ENCODE results near the gene KRTAP5-3. TPM values are rescaled to one million over a fixed set of nuclear protein-coding genes. Genes with fewer than 3 reads are reported as not detected.

KRTAP5-3 gene
- polyA plus RNA-seq, 2 of the 4 experiments (the other 2 are of a cell fraction): not detected

GRCh38 chr11:1645357-1645821, 37.1 kb upstream of the KRTAP5-3 start:
- DNase-seq (ENCODE audit: low read depth in 1 of 2, low spot score in 1 of 2) (no peak), FAIRE-seq (no peak), ATAC-seq (no peak)
- H3K27ac ChIP-seq: no peak overlapping the region
- no peaks in the 10 kb centered on the region for H3K4me1 ChIP-seq
- POLR2A ChIA-PET: no interaction called here
- H3K4me3 ChIP-seq: no peak overlapping the region
- no peak for TF ChIP-seq KDM1A (IDR thresholded peaks at IDR 0.05; ENCODE audit: low read depth)
- WGBS (ENCODE audit: missing lambda C conversion rate): 52% methylated on average over 12 of the region's 12 CpGs
- CTCF ChIA-PET: interaction anchor here (0.6 to 12.2 kb wide), 6 partner anchors 12 to 347 kb away, joined by 3 to 147 read pairs (median 4); no protein-coding TSS in a partner anchor
- no peaks in the 10 kb centered on the region for H3K9me3 ChIP-seq
- no peak overlapping the region for H3K4me2 ChIP-seq

- TF ChIP-seq E2F6 (IDR thresholded peaks at IDR 0.05; ENCODE audit: borderline replicate concordance, low read depth) (no peak), HEYL (CRISPR knock-in tag; IDR thresholded peaks at IDR 0.05) (no peak), REST (IDR thresholded peaks at IDR 0.05) (no peak), FOXS1 (CRISPR knock-in tag; IDR thresholded peaks at IDR 0.05) (no peak), RCOR1 (IDR thresholded peaks at IDR 0.05; ENCODE audit: low read depth, low read length) (no peak)
- TF ChIP-seq, protein P1, sequence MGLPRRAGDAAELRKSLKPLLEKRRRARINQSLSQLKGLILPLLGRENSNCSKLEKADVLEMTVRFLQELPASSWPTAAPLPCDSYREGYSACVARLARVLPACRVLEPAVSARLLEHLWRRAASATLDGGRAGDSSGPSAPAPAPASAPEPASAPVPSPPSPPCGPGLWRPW (IDR thresholded peaks at IDR 0.05): no peak
- FAIRE-seq: no peak
- Histone ChIP-seq H3K4me3 (no peak overlapping the region), H3K4me1 (no peaks in the 10 kb centered on the region), H3K9me3 (no peaks in the 10 kb centered on the region), H3K4me2 (no peak overlapping the region), H3K27ac (no peak overlapping the region)
- DNase-seq (ENCODE audit: low read depth in 1 of 2, low spot score in 1 of 2): no peak
- WGBS (ENCODE audit: missing lambda C conversion rate): 21% methylated on average over 18 of the region's 20 CpGs
- ChIA-PET POLR2A (no interaction called here), CTCF (interaction anchor here (0.8 to 12.2 kb wide), 6 partner anchors 8 to 507 kb away, joined by 3 to 147 read pairs (median 4); partner anchors contain the start of gene KRTAP5-5)
- 0 out of 6 replicates have a peak, but pooled peaks of 1 of the 2 experiments have one; percentile 14 for ATAC-seq
These were observed 36.5 kb upstream of the KRTAP5-3 start for GRCh38 chr11:1644601-1645356.

- H3K4me1 ChIP-seq: no peaks in the 10 kb centered on the region
- no peak for FAIRE-seq
- CTCF ChIA-PET: interaction anchor here (1.1 to 3.4 kb wide), 7 partner anchors 10 to 513 kb away, joined by 4 to 18 read pairs (median 6); no protein-coding TSS in a partner anchor
- DNase-seq (ENCODE audit: low read depth in 1 of 2, low spot score in 1 of 2): no peak
- 73% methylated on average over 14 of the region's 20 CpGs for WGBS (ENCODE audit: missing lambda C conversion rate)
- ATAC-seq: no peak
- H3K4me3 ChIP-seq: no peak overlapping the region
- H3K27ac ChIP-seq: no peak overlapping the region
- no peak overlapping the region for H3K4me2 ChIP-seq
- no peaks in the 10 kb centered on the region for H3K9me3 ChIP-seq
- POLR2A ChIA-PET: interaction anchor here (0.6 kb wide), 1 partner anchor 1350 kb away, joined by 13 read pairs; no protein-coding TSS in a partner anchor
- no peak for TF ChIP-seq FOXS1 (CRISPR knock-in tag; IDR thresholded peaks at IDR 0.05)
- no peak for TF ChIP-seq HOXA7 (CRISPR knock-in tag; IDR thresholded peaks at IDR 0.05)
- TF ChIP-seq, protein P2, sequence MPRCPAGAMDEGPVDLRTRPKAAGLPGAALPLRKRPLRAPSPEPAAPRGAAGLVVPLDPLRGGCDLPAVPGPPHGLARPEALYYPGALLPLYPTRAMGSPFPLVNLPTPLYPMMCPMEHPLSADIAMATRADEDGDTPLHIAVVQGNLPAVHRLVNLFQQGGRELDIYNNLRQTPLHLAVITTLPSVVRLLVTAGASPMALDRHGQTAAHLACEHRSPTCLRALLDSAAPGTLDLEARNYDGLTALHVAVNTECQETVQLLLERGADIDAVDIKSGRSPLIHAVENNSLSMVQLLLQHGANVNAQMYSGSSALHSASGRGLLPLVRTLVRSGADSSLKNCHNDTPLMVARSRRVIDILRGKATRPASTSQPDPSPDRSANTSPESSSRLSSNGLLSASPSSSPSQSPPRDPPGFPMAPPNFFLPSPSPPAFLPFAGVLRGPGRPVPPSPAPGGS (IDR thresholded peaks at IDR 0.05): no peak
These were observed 35.0 kb upstream of the KRTAP5-3 start for GRCh38 chr11:1643146-1643690.

Measured in A549 (cell line).